Testis (tissue), 2 donors: ENCODE measurements around the gene RFX1.

Source experiments
- CTCF ChIP-seq, 3 experiments: fragments of 450-650 bp in 2 of 3; fragments of 200-600 bp in 1 of 3; sonication (generic) in 1 of 3; IDR thresholded peaks; one replicate each; pipeline ENCODE4 v1.5.1; 2016 to 2019; ENCODE audit warnings: antibody characterized with exemption in 3 of 3, mild to moderate bottlenecking in 2 of 3, moderate library complexity in 1 of 3
- POLR2A ChIP-seq: fragments of 450-650 bp; IDR thresholded peaks from one replicate; pipeline ENCODE4 v1.6.1; 2017; ENCODE audit warnings: antibody characterized with exemption, mild to moderate bottlenecking, moderate library complexity

DNA sequence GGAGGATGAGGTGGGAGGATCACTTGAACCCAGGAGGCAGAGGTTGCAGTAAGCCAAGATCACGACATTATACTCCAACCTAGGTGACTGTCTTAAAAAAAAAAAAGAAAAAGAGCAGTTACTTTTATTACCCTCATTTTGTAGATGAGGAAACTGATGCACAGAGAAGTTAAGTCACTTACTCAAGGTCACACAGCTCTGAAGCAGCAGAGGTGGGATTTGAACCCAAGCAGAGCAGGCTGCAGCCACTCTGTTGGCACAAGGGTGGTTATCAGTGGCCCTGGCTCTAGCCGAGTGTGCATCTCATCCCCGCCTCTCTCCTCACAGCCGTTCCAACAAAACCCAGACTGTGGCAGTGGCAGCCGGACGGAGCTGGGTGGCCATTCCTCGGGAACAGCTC lies 33.1 kb upstream of the RFX1 start:
- no peak for TF ChIP-seq POLR2A
- TF ChIP-seq CTCF (IDR thresholded peaks at IDR 0.05), result no peak
